ENCODE data around the gene KCNAB2. TPM values are rescaled to one million over a fixed set of nuclear protein-coding genes. Genes with fewer than 3 reads are reported as not detected.

The KCNAB2 gene
- total RNA-seq, 2 donors from 2014 or later, result 4.7 to 6.4 TPM

DNA sequence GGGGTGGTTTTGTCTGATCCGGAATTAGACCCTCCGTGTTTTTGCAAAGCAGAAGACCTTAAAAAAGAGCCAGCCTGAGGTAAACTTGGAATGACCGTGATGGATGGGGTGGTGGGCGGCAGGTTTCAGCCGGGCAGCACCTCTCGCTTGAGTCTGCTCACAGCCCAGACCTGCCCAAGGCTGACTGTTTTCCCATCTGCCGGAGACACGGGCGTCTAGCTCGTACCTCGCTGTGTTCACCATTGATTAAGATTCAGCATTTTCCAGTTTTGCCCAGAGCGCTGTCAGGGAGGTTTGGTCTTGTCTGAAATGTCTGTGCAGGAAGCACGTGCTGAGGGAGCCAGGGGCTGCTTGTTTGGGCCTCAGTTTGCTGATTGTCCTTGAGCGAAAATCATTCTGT is 591 bp downstream of the KCNAB2 start:
- H3K9ac ChIP-seq (ENCODE audit: low read depth in 2 of 2, low read length in 2 of 2), result no peak overlapping the region
- DNase-seq, result no peak
- no peaks in the 10 kb centered on the region for H3K27me3 ChIP-seq
- H3K9me3 ChIP-seq, result no peaks in the 10 kb centered on the region
- no peaks in the 10 kb centered on the region for H3K36me3 ChIP-seq
- TF ChIP-seq, protein P1, sequence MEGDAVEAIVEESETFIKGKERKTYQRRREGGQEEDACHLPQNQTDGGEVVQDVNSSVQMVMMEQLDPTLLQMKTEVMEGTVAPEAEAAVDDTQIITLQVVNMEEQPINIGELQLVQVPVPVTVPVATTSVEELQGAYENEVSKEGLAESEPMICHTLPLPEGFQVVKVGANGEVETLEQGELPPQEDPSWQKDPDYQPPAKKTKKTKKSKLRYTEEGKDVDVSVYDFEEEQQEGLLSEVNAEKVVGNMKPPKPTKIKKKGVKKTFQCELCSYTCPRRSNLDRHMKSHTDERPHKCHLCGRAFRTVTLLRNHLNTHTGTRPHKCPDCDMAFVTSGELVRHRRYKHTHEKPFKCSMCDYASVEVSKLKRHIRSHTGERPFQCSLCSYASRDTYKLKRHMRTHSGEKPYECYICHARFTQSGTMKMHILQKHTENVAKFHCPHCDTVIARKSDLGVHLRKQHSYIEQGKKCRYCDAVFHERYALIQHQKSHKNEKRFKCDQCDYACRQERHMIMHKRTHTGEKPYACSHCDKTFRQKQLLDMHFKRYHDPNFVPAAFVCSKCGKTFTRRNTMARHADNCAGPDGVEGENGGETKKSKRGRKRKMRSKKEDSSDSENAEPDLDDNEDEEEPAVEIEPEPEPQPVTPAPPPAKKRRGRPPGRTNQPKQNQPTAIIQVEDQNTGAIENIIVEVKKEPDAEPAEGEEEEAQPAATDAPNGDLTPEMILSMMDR (IDR thresholded peaks at IDR 0.05), result no peak
- H3K4me3 ChIP-seq, result no peak overlapping the region
- no peaks in the 10 kb centered on the region for H3K4me1 ChIP-seq
- intact Hi-C loops (cut with DNase I), result no loop called here
- no peak overlapping the region for H3K27ac ChIP-seq

DNA sequence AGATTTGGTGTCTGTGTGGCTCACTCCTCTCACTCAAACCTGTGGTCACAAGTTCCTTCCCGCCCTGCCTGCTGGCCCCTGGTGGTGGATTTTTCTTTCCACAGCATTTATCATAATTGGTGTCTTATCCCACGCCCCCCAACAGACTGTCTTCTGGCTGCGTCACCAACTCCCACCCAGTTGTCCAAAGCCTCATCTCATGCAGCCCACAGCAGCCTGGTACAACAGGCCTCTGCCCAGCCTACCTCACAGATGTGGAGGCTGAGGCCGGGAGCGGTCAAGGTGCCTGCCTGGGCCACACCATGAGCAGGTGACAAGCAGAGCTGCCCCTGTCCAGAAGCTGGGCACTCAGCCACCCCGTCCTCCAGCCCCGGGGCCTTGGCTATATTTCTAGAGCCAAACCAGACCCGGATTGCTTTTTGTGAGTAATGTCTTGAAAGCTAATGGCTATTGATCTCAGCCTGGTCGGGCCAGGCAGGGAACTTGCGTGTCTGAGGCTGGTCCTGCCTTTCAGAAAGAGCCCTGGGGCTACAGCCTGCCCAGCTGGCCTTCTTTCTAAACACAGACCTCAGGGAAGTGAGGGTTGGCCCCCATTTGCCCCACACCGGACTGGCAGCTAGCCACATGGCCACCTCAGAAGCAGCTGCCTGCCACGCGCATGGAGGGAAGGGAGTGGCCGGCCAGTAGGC is 2.6 kb downstream of the KCNAB2 start:
- no peaks in the 10 kb centered on the region for H3K9me3 ChIP-seq
- H3K27me3 ChIP-seq, result no peaks in the 10 kb centered on the region
- H3K27ac ChIP-seq, result no peak overlapping the region
- H3K36me3 ChIP-seq, result no peaks in the 10 kb centered on the region
- TF ChIP-seq, protein P1 (IDR thresholded peaks at IDR 0.05), result no peak
- intact Hi-C loops (cut with DNase I), result no loop called here
- no peak overlapping the region for H3K4me3 ChIP-seq
- H3K4me1 ChIP-seq, result no peaks in the 10 kb centered on the region
- H3K9ac ChIP-seq (ENCODE audit: low read depth in 2 of 2, low read length in 2 of 2), result no peak overlapping the region
- DNase-seq, result no peak

DNA sequence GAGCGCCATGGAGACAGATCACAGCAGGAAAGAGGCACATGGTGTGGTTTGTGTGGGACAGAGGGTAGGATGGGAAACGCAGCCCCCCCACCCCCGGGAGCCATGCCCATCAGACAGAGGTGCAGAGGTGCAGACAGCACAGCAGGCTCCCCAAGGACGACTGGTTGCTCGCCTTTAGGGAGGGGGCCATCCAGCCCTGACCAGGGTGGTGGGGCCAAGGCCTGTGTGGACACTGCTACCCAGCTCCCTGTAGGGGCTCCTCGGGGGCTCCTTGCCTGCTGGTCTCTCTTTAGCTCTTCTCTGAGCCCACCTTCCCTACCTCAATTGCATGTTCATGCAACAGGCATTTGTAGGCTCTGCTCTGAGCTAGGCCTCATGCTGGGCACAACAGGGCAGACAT is 3.7 kb downstream of the KCNAB2 start:
- Histone ChIP-seq H3K9me3 (no peaks in the 10 kb centered on the region), H3K4me1 (no peaks in the 10 kb centered on the region), H3K4me3 (no peak overlapping the region), H3K36me3 (no peaks in the 10 kb centered on the region), H3K9ac (ENCODE audit: low read depth in 2 of 2, low read length in 2 of 2) (no peak overlapping the region), H3K27ac (no peak overlapping the region), H3K27me3 (no peaks in the 10 kb centered on the region)
- TF ChIP-seq, protein P1 (IDR thresholded peaks at IDR 0.05), result no peak
- DNase-seq, result no peak
- intact Hi-C loops (cut with DNase I), result no loop called here

DNA sequence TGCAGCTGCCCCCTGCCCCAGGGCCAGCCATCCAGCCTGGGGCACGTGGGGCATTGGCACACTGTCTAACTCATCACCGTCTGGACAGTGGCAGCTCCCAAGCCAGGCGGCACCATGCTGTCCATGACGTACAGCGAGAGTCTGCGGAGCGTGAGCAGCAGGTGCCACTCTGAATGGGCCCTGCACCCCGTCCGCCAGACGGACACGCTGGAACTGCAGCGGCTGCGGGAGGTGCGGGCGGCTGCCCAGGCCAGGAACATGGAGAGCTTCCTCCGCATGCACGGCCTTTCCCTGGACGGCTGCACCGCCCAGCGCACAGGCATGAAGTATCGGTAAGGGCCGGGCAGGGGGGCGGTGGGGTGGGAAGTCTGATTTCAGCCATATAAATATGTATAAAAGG is 5.7 kb downstream of the KCNAB2 start:
- Histone ChIP-seq H3K4me1 (no peaks in the 10 kb centered on the region), H3K9ac (ENCODE audit: low read depth in 2 of 2, low read length in 2 of 2) (no peak overlapping the region), H3K9me3 (no peaks in the 10 kb centered on the region), H3K36me3 (no peaks in the 10 kb centered on the region), H3K4me3 (no peak overlapping the region), H3K27ac (no peak overlapping the region), H3K27me3 (no peaks in the 10 kb centered on the region)
- TF ChIP-seq, protein P1 (IDR thresholded peaks at IDR 0.05), result no peak
- intact Hi-C loops (cut with DNase I), result loop anchor here (10.0 kb wide), 1 partner anchor 123 kb away; no protein-coding TSS in a partner anchor
- no peak for DNase-seq

DNA sequence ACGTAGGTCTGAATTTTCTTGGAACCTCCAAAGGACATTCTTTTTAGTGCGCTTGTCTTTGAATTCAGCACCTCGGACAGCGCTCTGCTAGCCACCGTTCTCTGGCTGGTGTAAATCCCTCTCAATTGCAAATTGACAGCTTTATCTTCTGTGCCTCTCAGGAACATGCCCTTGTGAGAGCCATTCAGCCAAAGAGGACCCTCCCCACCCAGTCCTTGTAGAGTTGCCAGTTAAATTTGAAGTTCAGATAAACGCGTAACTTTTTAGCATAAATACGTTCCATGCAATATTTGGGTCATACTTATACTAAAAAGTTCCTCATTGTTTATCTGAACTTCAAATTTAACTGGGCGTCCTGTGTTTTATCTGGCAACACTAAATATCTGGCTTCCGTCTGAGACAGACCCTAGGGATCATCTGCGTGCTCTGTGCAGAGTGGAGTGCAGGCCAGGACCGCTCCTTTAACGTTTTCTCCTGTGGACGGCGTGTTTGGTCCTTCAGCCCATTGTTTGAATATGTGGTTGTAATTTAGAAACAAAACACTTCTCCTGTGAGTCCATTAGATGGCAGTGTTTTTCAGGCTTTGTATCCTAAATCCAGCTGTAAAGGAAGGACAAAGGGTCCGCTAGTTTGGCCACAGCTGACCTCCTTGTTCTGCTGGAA is 7.0 kb downstream of the KCNAB2 start:
- Histone ChIP-seq H3K9me3 (no peaks in the 10 kb centered on the region), H3K9ac (ENCODE audit: low read depth in 2 of 2, low read length in 2 of 2) (no peak overlapping the region), H3K4me1 (no peaks in the 10 kb centered on the region), H3K36me3 (no peaks in the 10 kb centered on the region), H3K27ac (no peak overlapping the region), H3K4me3 (no peak overlapping the region), H3K27me3 (no peaks in the 10 kb centered on the region)
- peak; percentile 52 for DNase-seq
- intact Hi-C loops (cut with DNase I), result loop anchor here (10.0 kb wide), 1 partner anchor 122 kb away; no protein-coding TSS in a partner anchor
- TF ChIP-seq, protein P1 (IDR thresholded peaks at IDR 0.05), result peak; percentile 47
